ENCODE measurements around the gene GAMT.
A peak's percentile ranks its signal among the peaks of the same experiment; 100 is the strongest.

GAMT gene

DNA sequence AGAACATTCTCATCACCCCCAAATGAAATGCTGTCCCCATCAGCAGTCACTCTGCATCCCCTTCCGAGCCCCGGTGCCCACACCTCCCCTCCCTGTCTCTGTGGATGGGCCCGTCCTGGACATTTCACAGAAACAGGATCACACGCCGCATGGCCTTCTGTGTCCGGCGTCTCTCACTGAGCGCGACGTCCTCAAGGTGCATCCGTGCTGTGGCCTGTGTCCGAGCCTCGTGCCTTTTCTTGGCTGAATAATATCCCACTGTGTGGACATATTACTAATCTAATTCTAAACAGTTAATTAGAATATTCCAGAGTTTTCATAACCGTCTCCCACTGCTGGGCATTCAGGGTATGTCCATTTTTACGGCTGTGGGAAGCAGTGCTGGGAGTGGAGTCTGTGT, 8.9 kb downstream of the GAMT start:
- H3K9ac ChIP-seq (ENCODE audit: low read length): no peak overlapping the region
- no peak overlapping the region for H3K4me3 ChIP-seq (ENCODE audit: low read length)
- H3K4me1 ChIP-seq (ENCODE audit: control insufficient read depth, insufficient read depth, low read length): no peaks in the 10 kb centered on the region
- H3K36me3 ChIP-seq (ENCODE audit: control insufficient read depth, insufficient read depth, low read length): peaks cover 25% of the 10 kb centered on the region
- H3K27me3 ChIP-seq (ENCODE audit: control insufficient read depth, insufficient read depth, low read length): no peaks in the 10 kb centered on the region
- H3K27ac ChIP-seq (ENCODE audit: low read depth, low read length): no peak overlapping the region

DNA sequence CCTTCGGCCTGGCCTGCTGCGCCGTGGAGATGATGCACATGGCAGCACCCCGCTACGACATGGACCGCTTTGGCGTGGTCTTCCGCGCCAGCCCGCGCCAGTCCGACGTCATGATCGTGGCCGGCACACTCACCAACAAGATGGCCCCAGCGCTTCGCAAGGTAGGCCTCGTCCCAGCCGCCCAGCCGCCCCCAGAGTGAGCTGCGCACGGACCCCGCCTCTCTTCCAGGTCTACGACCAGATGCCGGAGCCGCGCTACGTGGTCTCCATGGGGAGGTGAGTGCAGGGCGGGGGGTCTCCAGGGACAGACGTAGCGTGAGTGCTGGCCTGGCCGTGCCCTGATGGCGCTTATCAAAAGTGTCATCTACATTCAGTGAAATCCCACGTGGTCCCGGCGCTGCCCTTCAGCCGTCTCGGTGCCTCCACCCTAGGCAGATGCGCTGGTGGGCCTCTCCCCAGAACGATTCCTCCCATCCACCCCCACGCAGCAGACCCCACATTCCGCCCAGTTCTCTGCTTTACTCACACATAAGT, 10.4 kb downstream of the GAMT start:
- Histone ChIP-seq H3K27ac (ENCODE audit: low read depth, low read length) (no peak overlapping the region), H3K27me3 (ENCODE audit: control insufficient read depth, insufficient read depth, low read length) (no peaks in the 10 kb centered on the region), H3K4me1 (ENCODE audit: control insufficient read depth, insufficient read depth, low read length) (no peaks in the 10 kb centered on the region), H3K9ac (ENCODE audit: low read length) (no peak overlapping the region), H3K36me3 (ENCODE audit: control insufficient read depth, insufficient read depth, low read length) (peaks cover 25% of the 10 kb centered on the region), H3K4me3 (ENCODE audit: low read length) (no peak overlapping the region)

DNA sequence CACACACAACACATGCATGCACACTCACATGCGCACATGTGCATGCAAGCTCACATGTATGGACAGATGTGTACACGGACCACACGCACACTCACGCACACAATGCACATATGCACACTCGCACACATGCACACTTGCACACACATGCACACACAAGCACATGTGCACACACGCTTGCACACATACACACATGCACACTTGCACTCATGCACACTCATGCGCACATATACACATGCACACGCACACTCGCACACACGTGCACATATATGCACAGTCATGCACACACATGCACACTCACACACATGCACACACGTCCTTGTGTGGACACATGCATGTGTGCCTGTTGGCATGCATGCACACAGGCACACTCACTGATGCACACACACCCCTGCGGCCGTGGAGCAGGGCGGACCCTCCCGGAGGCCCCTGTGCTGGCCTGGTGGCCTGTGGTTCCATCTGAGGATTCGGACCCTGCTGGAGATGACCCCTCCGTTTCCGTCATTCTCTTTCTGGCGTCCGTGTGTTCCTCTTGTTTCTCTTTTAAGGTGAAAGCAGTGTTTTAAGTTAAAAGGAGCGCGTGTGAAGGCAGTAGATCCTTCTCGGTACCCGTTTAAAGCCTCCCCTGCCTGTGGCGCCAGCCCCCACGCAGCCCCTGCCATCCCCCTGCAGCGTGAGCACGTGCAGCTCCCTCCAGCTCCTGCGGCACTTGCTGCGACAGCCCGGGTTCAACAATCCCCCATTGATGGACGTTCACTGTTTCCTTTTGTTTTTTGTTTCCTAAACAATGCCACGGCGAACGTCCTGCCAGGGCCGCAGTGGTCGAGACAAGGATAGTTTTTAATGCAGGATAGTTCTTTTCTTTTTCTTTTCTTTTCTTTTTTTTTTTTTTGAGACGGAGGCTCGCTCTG, 12.1 kb downstream of the GAMT start:
- Histone ChIP-seq H3K36me3 (ENCODE audit: control insufficient read depth, insufficient read depth, low read length) (peaks cover 25% of the 10 kb centered on the region), H3K27ac (ENCODE audit: low read depth, low read length) (no peak overlapping the region), H3K27me3 (ENCODE audit: control insufficient read depth, insufficient read depth, low read length) (no peaks in the 10 kb centered on the region), H3K9ac (ENCODE audit: low read length) (no peak overlapping the region), H3K4me3 (ENCODE audit: low read length) (no peak overlapping the region), H3K4me1 (ENCODE audit: control insufficient read depth, insufficient read depth, low read length) (peaks cover 5% of the 10 kb centered on the region)

DNA sequence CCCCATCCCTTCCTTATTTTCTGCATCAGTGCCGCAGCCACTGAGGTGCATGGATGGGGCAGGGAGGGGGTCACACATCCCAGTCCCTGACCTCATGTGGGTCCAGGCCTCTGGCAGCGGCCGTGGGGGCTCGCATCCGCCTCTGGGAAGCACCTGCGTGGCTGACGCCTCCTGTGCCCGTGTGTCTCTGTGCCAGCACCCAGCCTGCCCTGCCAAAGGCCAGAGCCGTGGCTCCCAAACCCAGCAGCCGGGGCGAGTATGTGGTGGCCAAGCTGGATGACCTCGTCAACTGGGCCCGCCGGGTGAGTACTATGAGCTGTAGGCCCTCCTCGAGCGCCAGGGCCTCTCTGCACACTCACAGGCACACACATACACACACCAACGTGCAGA, 12.7 kb downstream of the GAMT start:
- Histone ChIP-seq H3K4me3 (ENCODE audit: low read length) (no peak overlapping the region), H3K9ac (ENCODE audit: low read length) (no peak overlapping the region), H3K36me3 (ENCODE audit: control insufficient read depth, insufficient read depth, low read length) (peaks cover 21% of the 10 kb centered on the region), H3K4me1 (ENCODE audit: control insufficient read depth, insufficient read depth, low read length) (peaks cover 5% of the 10 kb centered on the region), H3K27ac (ENCODE audit: low read depth, low read length) (no peak overlapping the region), H3K27me3 (ENCODE audit: control insufficient read depth, insufficient read depth, low read length) (no peaks in the 10 kb centered on the region)

DNA sequence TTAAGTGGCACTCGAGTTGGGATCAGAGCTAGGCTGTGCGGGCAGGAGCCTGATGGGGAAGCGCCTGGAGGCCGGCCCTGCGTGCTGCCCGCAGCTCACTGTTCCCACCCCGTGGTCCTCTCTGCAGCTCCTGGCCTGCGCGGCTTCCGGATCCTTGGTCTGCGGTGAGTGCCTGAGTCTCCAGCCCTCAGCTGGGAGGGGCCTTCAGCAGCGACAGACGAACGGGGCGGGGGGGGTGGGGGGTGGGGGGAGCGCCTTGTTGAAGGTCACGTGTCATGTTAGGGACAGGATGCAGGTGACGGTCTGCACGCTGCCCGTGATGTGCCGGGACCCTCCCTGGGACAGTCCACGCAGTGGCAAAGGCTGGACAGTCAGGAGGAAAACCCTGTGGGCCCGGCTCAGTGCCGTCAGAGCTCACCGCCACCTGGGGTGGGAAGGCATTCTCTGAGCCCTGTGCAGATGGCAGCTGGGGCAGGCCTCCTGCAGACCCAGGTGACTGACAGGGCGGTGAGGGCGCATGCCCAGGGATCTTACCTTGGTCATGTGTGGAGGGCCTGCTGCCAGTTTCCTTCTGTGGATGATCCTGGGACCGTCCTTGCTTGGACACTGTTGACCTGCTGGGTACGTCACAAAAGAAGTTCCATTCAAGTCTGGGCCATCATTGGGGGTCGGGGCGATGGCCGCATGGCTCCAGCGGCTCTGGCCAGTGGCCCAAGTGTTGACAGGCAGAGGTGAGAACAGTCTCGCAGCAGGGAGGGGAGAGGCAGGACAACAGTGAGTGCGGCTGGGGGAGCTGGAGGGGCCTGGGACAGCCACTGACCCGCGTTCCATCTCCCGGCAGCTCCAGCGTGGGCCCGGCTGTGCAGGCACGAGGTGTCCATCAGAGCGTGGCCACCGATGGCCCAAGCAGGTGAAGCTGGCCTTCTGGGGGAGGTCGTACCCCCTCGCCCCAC, 13.4 kb downstream of the GAMT start:
- peaks cover 5% of the 10 kb centered on the region for H3K4me1 ChIP-seq (ENCODE audit: control insufficient read depth, insufficient read depth, low read length)
- no peak overlapping the region for H3K4me3 ChIP-seq (ENCODE audit: low read length)
- H3K27ac ChIP-seq (ENCODE audit: low read depth, low read length): no peak overlapping the region
- no peak overlapping the region for H3K9ac ChIP-seq (ENCODE audit: low read length)
- no peaks in the 10 kb centered on the region for H3K27me3 ChIP-seq (ENCODE audit: control insufficient read depth, insufficient read depth, low read length)
- peaks cover 17% of the 10 kb centered on the region for H3K36me3 ChIP-seq (ENCODE audit: control insufficient read depth, insufficient read depth, low read length)

DNA sequence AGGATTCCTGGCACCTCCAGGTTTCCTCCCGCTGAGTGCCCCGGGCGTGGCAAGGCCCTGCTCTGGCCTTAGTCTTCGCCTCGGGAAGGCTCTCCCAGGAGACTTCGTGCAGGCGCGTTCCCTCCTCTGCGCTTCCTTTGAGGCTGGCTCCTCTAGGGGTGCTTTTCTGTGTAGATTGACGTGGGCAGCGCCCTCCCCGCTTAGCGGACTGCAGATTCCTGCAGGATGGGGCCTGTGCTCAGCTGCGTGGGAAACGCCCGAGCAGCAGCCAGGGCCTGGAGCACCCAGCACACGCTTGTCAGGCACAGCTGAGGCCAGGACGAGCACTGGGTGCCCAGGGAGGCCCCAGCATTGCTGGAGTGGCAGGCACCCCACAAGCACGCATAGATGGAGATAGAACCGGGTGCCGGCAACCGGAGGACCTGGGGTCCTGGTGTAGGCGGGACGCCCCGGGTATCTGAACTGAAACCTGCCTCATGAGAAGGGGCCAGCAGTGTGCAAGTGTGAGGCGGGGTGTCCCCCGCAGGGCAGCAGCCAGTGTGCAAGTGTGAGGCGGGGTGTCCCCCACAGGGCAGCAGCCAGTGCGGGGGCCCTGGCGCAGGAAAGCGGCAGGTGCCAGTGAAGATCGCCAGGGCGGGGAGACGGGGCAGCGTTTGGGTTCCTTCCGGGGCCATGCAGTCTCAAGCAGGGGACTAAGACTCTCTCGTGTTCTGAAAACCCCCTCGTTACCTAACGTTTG, 14.2 kb downstream of the GAMT start:
- no peak overlapping the region for H3K27ac ChIP-seq (ENCODE audit: low read depth, low read length)
- peaks cover 5% of the 10 kb centered on the region for H3K4me1 ChIP-seq (ENCODE audit: control insufficient read depth, insufficient read depth, low read length)
- H3K4me3 ChIP-seq (ENCODE audit: low read length): no peak overlapping the region
- no peak overlapping the region for H3K9ac ChIP-seq (ENCODE audit: low read length)
- H3K27me3 ChIP-seq (ENCODE audit: control insufficient read depth, insufficient read depth, low read length): no peaks in the 10 kb centered on the region
- peaks cover 13% of the 10 kb centered on the region for H3K36me3 ChIP-seq (ENCODE audit: control insufficient read depth, insufficient read depth, low read length)

DNA sequence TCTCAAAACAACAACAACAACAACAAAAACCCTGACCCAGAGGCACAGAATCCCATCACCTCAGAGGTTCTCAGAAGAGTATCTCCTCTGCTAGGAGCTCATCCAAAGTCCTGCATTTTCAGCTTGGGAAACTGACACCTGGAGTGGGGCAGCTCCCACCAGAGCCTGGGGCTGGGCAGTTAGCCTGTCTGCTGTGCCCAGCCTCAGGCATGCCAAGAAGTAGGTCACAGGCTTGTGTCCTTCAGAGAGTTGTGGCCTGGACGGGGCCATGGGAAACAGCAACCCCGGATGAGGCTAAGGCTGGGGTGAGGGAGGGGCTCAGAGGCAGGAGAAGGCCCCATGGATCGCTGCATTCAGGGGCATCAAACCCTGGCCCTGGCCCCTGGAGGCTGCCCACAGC, 15.5 kb downstream of the GAMT start:
- peaks cover 10% of the 10 kb centered on the region for H3K36me3 ChIP-seq (ENCODE audit: control insufficient read depth, insufficient read depth, low read length)
- no peak overlapping the region for H3K27ac ChIP-seq (ENCODE audit: low read depth, low read length)
- no peaks in the 10 kb centered on the region for H3K27me3 ChIP-seq (ENCODE audit: control insufficient read depth, insufficient read depth, low read length)
- H3K9ac ChIP-seq (ENCODE audit: low read length): no peak overlapping the region
- peaks cover 5% of the 10 kb centered on the region for H3K4me1 ChIP-seq (ENCODE audit: control insufficient read depth, insufficient read depth, low read length)
- H3K4me3 ChIP-seq (ENCODE audit: low read length): no peak overlapping the region

DNA sequence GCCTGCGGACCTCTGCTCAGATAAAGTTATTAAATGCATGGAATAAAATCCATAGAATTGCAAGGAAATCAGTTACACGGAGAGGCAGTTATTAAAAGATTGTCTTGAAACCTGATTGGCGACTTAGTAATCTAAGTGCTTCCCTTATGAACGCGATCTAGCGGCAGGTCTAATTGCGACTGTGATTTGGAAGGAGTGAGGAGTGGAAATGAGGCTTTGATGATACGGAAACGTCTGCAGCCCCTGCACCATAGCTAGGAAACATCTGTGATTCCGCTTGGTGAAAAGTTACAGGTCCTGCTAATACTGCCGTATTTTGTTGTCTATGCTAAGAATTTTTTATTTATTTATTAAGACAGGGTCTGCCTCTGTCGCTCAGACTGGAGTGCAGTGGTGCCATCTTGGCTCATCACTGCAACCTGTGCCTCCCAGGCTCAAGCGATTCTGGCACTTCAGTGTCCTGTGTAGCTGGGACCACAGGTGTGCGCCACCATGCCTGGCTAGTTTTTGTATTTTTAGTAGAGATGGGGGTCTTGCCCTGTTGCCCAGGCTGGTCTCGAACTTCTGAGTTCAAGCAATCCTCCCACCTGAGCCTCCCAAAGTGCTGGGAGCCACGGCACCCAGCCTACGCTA, 16.7 kb downstream of the GAMT start:
- H3K9ac ChIP-seq (ENCODE audit: low read length): peak overlapping the region; percentile 94
- peak overlapping the region; percentile 74 for H3K4me3 ChIP-seq (ENCODE audit: low read length)
- no peaks in the 10 kb centered on the region for H3K27me3 ChIP-seq (ENCODE audit: control insufficient read depth, insufficient read depth, low read length)
- peaks cover 9% of the 10 kb centered on the region for H3K36me3 ChIP-seq (ENCODE audit: control insufficient read depth, insufficient read depth, low read length)
- H3K4me1 ChIP-seq (ENCODE audit: control insufficient read depth, insufficient read depth, low read length): peaks cover 5% of the 10 kb centered on the region
- peak overlapping the region; percentile 87 for H3K27ac ChIP-seq (ENCODE audit: low read depth, low read length)

DNA sequence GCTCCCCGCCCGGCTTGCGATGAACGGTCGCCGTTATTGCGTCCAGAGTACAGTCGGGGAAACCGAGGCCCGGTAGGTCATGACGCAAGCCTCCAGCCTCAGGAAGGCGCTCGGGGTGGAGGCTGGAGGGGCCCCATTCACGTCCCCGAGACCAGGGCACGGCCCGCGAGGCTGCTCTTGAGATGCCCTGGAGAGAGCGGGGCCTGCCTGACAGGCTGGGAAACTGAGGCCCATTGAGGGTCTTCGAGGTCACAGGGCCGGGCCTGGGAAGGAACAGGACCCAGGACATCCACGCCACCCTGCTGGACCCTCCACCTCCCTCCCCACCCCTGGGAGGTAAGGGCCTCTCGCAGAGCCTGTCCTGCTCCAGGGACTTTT, 17.3 kb downstream of the GAMT start:
- Histone ChIP-seq H3K4me1 (ENCODE audit: control insufficient read depth, insufficient read depth, low read length) (peaks cover 5% of the 10 kb centered on the region), H3K36me3 (ENCODE audit: control insufficient read depth, insufficient read depth, low read length) (peaks cover 4% of the 10 kb centered on the region)

DNA sequence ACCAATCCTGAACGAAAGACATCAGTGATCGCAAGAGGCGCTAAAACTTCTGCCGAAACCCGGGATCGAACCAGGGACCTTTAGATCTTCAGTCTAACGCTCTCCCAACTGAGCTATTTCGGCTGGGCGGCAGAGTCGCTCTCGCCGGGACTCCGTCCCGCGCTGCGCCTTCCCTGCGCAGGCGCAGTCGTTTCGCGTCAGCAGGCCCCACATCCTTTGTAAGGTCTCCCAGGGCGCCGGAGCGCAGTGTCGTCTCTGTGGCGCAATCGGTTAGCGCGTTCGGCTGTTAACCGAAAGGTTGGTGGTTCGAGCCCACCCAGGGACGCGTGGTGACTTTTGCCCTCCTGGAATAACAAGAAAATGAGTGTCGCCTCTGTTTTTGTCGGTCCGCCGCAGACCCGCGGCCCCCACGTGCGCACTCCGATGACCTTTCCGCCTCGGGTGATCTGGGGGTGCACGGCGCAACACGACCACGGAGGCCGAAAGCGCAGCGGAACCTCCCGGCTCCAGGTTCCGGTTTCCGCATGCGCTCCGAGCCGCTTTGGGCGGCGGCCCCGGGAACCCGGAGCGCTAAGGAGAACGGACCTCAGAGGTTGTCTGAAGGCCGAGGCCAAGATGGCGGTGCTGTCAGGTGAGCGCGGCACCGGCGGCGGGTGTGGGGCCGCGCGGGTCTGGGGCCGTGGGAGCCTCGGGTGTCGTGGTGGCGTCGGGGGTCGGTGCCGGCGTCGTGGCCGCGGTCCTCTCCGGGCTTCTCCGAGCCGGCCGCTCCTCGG, 17.8 kb downstream of the GAMT start, which contains the start of gene NDUFS7:
NDUFS7 (plus strand) TSS at position 596 of the 773 bp plus-strand sequence; CDS start at position 616, 20 bp downstream.
- Histone ChIP-seq H3K27me3 (ENCODE audit: control insufficient read depth, insufficient read depth, low read length) (no peaks in the 10 kb centered on the region), H3K27ac (ENCODE audit: low read depth, low read length) (peak within 1 kb of the TSS; percentile 87), H3K9ac (ENCODE audit: low read length) (peak within 1 kb of the TSS; percentile 94), H3K4me3 (ENCODE audit: low read length) (peak within 1 kb of the TSS; percentile 74), H3K4me1 (ENCODE audit: control insufficient read depth, insufficient read depth, low read length) (peaks cover 5% of the 10 kb centered on the region), H3K36me3 (ENCODE audit: control insufficient read depth, insufficient read depth, low read length) (no peaks in the 10 kb centered on the region)

More for the DNA sequence above, 17.3 kb downstream of the GAMT start:
- peak overlapping the region; percentile 94 for H3K9ac ChIP-seq (ENCODE audit: low read length)
- peak overlapping the region; percentile 87 for H3K27ac ChIP-seq (ENCODE audit: low read depth, low read length)
- no peaks in the 10 kb centered on the region for H3K27me3 ChIP-seq (ENCODE audit: control insufficient read depth, insufficient read depth, low read length)
- H3K4me3 ChIP-seq (ENCODE audit: low read length): peak overlapping the region; percentile 74

DNA sequence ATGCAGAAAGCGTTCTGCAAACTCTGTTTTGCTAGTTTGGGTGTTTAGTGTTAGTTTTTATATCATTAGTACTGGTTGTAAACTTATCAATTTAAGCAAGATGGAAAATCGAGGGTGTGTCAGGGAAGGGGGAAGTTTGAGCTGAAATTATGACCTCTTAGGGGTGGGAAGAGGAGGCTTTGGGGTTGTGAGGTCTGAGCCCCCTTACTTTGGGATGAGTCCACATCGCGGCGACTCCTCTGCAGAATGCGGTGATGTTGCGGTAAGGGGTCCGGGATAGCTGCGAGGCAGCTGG, 18.4 kb downstream of the GAMT start:
- Histone ChIP-seq H3K36me3 (ENCODE audit: control insufficient read depth, insufficient read depth, low read length) (no peaks in the 10 kb centered on the region), H3K9ac (ENCODE audit: low read length) (no peak overlapping the region), H3K4me1 (ENCODE audit: control insufficient read depth, insufficient read depth, low read length) (peaks cover 5% of the 10 kb centered on the region), H3K27me3 (ENCODE audit: control insufficient read depth, insufficient read depth, low read length) (no peaks in the 10 kb centered on the region), H3K4me3 (ENCODE audit: low read length) (peak overlapping the region; percentile 29), H3K27ac (ENCODE audit: low read depth, low read length) (no peak overlapping the region)
